ENCODE results near the gene JMY. TPM values are rescaled to one million over a fixed set of nuclear protein-coding genes. Genes with fewer than 3 reads are reported as not detected.

The JMY gene
- polyA plus RNA-seq, 1 donor (not counting 4 experiments of a cell fraction or from before 2014, with no cell fraction given) = 3.3 TPM

DNA sequence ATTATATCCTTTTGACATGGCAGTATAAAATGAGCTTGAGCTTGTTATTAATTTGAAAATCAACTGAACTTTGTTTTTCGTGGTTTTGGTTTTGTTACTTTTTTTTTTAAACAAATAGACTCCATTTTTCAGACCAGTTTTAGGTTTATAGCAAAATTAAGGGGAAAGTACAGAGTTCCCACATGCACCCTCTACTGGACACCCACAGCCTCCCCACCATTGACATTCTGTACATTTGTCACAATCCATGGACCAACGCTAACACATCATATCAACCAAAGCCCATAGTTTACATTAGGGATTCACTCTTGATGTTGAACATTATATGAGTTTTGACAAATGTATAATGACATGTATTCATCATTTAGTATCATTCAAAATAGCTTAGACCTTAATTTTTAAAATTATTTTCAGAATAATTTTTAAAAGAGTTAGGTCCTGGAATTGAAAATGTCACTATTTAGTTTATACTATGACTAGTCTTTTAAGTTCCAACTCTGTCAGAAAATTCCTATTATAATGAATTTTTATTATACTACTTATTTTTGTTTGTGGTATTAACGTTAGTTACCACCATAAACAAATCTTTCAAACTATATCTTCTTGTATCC, 35.3 kb upstream of the JMY start:
- dilution Hi-C loops (cut with MboI; ENCODE audit: extremely low pct_ligation_motif_present, low sequenced_read_pairs) = no loop called here
- H3K36me3 ChIP-seq (ENCODE audit: control insufficient read depth in 2 of 2, extremely low read depth in 1 of 2, insufficient read depth in 2 of 2, low read length in 2 of 2) = no peaks in the 10 kb centered on the region
- H2AFZ ChIP-seq (ENCODE audit: control insufficient read depth, low read length) = no peak overlapping the region
- H3K27ac ChIP-seq (ENCODE audit: control insufficient read depth, insufficient read depth, low read length) = no peak overlapping the region
- no peaks in the 10 kb centered on the region for H4K20me1 ChIP-seq (ENCODE audit: control insufficient read depth, extremely low read depth, insufficient read depth, low read length)
- H3K4me2 ChIP-seq (ENCODE audit: control insufficient read depth, extremely low read depth, insufficient read depth, low read depth, low read length) = no peak overlapping the region
- H3K9me3 ChIP-seq (ENCODE audit: control insufficient read depth, low read depth, low read length) = no peaks in the 10 kb centered on the region
- no peaks in the 10 kb centered on the region for H3K9me1 ChIP-seq (ENCODE audit: control insufficient read depth, extremely low read depth, insufficient read depth, low read length)
- peak; percentile 56 for FAIRE-seq
- no peak overlapping the region for H3K4me3 ChIP-seq (ENCODE audit: control insufficient read depth in 2 of 3, extremely low read depth in 1 of 3, insufficient read depth in 2 of 3, low read depth in 1 of 3, low read length in 3 of 3)
- H3K4me1 ChIP-seq (ENCODE audit: control insufficient read depth, extremely low read depth, insufficient read depth, low read length) = peaks cover 13% of the 10 kb centered on the region
- DNase-seq (ENCODE audit: low read depth, low spot score) = no peak
- no peak overlapping the region for H3K9ac ChIP-seq (ENCODE audit: control insufficient read depth, extremely low read depth, insufficient read depth, low read length)
- no peaks in the 10 kb centered on the region for H3K27me3 ChIP-seq (ENCODE audit: control insufficient read depth, extremely low read depth, insufficient read depth, low read length)
- no peak for TF ChIP-seq EZH2 (IDR thresholded peaks at IDR 0.05; ENCODE audit: low read length)
- TF ChIP-seq, protein P1, sequence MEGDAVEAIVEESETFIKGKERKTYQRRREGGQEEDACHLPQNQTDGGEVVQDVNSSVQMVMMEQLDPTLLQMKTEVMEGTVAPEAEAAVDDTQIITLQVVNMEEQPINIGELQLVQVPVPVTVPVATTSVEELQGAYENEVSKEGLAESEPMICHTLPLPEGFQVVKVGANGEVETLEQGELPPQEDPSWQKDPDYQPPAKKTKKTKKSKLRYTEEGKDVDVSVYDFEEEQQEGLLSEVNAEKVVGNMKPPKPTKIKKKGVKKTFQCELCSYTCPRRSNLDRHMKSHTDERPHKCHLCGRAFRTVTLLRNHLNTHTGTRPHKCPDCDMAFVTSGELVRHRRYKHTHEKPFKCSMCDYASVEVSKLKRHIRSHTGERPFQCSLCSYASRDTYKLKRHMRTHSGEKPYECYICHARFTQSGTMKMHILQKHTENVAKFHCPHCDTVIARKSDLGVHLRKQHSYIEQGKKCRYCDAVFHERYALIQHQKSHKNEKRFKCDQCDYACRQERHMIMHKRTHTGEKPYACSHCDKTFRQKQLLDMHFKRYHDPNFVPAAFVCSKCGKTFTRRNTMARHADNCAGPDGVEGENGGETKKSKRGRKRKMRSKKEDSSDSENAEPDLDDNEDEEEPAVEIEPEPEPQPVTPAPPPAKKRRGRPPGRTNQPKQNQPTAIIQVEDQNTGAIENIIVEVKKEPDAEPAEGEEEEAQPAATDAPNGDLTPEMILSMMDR (optimal IDR thresholded peaks at IDR 0.05 in 1 of 3, IDR thresholded peaks at IDR 0.05 in 1 of 3, conservative IDR thresholded peaks at IDR 0.05 in 1 of 3; ENCODE audit: extremely low read depth in 1 of 3, insufficient read depth in 2 of 3, low read length in 3 of 3) = peak; percentile 35 to 65 (median 39)
- no peaks in the 10 kb centered on the region for H3K79me2 ChIP-seq (ENCODE audit: control insufficient read depth, insufficient read depth, low read length)

DNA sequence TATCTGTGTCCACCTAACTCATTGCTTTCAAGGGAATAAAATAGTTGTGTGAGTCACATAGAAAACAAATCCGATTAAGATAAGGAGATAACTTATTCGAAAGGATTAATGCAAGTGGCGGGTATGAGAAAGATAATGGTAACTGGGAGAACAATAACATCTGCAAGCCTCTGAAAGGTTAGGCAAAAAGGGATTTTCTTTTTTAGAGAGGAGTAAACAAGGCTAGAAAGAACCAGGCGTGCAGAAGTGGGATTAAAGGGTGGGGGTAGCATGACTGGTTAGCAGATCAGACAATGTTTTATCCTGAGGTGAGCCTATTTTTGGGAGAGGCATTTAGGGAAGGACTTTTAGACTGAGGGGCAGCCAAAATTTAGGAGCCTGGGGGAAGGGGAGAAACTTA, 34.7 kb upstream of the JMY start:
- Histone ChIP-seq H3K36me3 (ENCODE audit: control insufficient read depth in 2 of 2, extremely low read depth in 1 of 2, insufficient read depth in 2 of 2, low read length in 2 of 2) (no peaks in the 10 kb centered on the region), H3K4me1 (ENCODE audit: control insufficient read depth, extremely low read depth, insufficient read depth, low read length) (peaks cover 13% of the 10 kb centered on the region), H3K4me3 (ENCODE audit: control insufficient read depth in 2 of 3, extremely low read depth in 1 of 3, insufficient read depth in 2 of 3, low read depth in 1 of 3, low read length in 3 of 3) (no peak overlapping the region), H3K4me2 (ENCODE audit: control insufficient read depth, extremely low read depth, insufficient read depth, low read depth, low read length) (no peak overlapping the region), H3K27me3 (ENCODE audit: control insufficient read depth, extremely low read depth, insufficient read depth, low read length) (no peaks in the 10 kb centered on the region), H3K9me1 (ENCODE audit: control insufficient read depth, extremely low read depth, insufficient read depth, low read length) (no peaks in the 10 kb centered on the region), H3K79me2 (ENCODE audit: control insufficient read depth, insufficient read depth, low read length) (no peaks in the 10 kb centered on the region), H4K20me1 (ENCODE audit: control insufficient read depth, extremely low read depth, insufficient read depth, low read length) (no peaks in the 10 kb centered on the region), H3K27ac (ENCODE audit: control insufficient read depth, insufficient read depth, low read length) (peak overlapping the region; percentile 60), H3K9me3 (ENCODE audit: control insufficient read depth, low read depth, low read length) (no peaks in the 10 kb centered on the region), H3K9ac (ENCODE audit: control insufficient read depth, extremely low read depth, insufficient read depth, low read length) (no peak overlapping the region), H2AFZ (ENCODE audit: control insufficient read depth, low read length) (peak overlapping the region; percentile 10)
- dilution Hi-C loops (cut with MboI; ENCODE audit: extremely low pct_ligation_motif_present, low sequenced_read_pairs) = no loop called here
- DNase-seq (ENCODE audit: low read depth, low spot score) (no peak), FAIRE-seq (no peak)
- TF ChIP-seq EZH2 (IDR thresholded peaks at IDR 0.05; ENCODE audit: low read length) = no peak
- TF ChIP-seq, protein P1 (optimal IDR thresholded peaks at IDR 0.05 in 1 of 3, IDR thresholded peaks at IDR 0.05 in 1 of 3, conservative IDR thresholded peaks at IDR 0.05 in 1 of 3; ENCODE audit: extremely low read depth in 1 of 3, insufficient read depth in 2 of 3, low read length in 3 of 3) = no peak
